ENCODE data around the gene COL19A1. TPM values are rescaled to one million over a fixed set of nuclear protein-coding genes. Genes with fewer than 3 reads are reported as not detected.
A peak's percentile ranks its signal among the peaks of the same experiment; 100 is the strongest.
"Not testable (repeated sequence)": the region's sequence is repeated elsewhere in the genome, so short reads cannot be mapped to it uniquely, and the experiment has no call there.

COL19A1 gene
- total RNA-seq, 1 experiment from 2014 or later = not detected

DNA sequence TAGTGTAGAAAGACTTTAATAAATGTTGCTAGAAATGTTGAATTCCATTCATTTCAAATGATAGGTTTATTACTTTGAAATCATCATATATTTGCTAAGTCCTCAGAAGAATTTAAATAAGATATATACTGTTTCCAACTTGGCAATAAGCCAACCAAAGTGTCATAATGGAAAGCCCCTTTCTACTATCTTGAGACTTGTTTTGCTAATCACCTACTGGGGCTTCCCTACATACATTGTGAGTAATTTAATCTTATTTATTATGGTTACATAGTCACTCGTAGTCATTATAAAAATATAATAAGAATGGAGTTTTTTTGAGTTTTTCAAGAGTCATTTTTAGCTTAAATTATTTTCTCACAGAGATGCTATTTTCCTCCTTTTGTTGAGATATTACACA is 20.7 kb downstream of the COL19A1 start:
- Histone ChIP-seq H3K9me3 (peaks cover 2% of the 10 kb centered on the region; the same call in 1 of the 2 replicates), H3K4me3 (no peak overlapping the region), H3K36me3 (no peaks in the 10 kb centered on the region), H3K27me3 (no peaks in the 10 kb centered on the region)
- DNase-seq = no peak

DNA sequence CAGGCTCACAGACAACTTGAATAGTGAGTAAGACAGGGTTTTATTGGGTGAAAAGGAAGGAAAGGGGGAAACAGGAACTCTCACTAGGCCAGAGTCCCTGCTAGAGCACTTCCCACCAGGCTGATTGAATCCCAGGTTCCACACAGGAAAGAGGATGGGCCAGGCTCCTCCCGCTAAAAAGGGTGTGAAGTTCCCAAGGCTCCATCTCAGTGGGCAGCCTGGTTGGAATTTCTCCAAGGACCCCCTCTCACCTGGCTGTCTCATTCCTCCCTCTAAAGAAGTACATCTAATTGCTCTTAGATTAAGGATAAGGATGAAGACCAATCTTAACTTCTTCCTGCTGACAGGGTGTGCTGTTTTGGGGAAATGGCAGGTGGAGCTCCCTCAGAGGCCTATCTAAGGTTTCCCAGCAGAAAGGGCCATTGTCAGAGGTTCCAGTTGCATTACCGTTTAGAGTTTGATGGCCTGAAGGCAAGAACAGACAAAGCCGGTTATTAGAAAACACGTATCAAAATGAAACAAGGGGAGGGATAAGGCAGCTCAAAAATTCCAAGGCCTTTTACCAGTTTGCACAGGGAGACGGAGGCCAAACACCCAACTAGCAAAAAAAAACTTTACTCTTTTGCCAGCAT is 21.5 kb downstream of the COL19A1 start:
- no peaks in the 10 kb centered on the region for H3K36me3 ChIP-seq
- peaks cover 2% of the 10 kb centered on the region; the same call in 1 of the 2 replicates for H3K9me3 ChIP-seq
- H3K4me3 ChIP-seq = no peak overlapping the region
- DNase-seq = no peak
- H3K27me3 ChIP-seq = no peaks in the 10 kb centered on the region

GRCh38 chr6:69888482-69889233 is 22.3 kb downstream of the COL19A1 start:
- no peak overlapping the region for H3K4me3 ChIP-seq
- no peaks in the 10 kb centered on the region for H3K36me3 ChIP-seq
- no peaks in the 10 kb centered on the region for H3K27me3 ChIP-seq
- DNase-seq = no peak
- peaks cover 2% of the 10 kb centered on the region; the same call in 1 of the 2 replicates for H3K9me3 ChIP-seq

GRCh38 chr6:69889234-69889974 is 23.0 kb downstream of the COL19A1 start:
- not testable (repeated sequence) for H3K9me3 ChIP-seq, H3K36me3 ChIP-seq, H3K4me3 ChIP-seq, DNase-seq, H3K27me3 ChIP-seq

DNA sequence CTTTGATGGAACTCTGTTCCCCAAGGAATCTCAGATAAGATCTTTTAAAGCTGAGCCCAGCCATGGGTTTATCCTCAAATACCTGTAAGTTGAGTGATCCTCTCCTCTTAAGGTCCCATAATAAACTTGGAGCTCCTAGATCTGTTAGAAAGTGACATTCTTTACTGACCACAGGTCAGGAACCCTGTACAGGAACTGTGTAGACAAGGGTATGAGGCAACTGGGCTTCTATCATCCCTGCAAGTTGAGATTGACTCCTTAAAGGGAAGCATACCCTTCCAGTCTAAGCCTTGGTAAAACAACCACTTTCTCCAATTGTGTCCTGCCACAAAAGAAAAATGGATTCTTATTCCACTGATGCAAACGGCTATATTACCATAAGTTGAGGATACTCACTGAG is 26.2 kb downstream of the COL19A1 start:
- not testable (repeated sequence) for H3K36me3 ChIP-seq, H3K4me3 ChIP-seq, H3K27me3 ChIP-seq, H3K9me3 ChIP-seq, DNase-seq

- H3K27me3 ChIP-seq, H3K36me3 ChIP-seq, DNase-seq, H3K9me3 ChIP-seq, H3K4me3 ChIP-seq: not testable (repeated sequence)
These were observed 26.9 kb downstream of the COL19A1 start for GRCh38 chr6:69893266-69893665.

DNA sequence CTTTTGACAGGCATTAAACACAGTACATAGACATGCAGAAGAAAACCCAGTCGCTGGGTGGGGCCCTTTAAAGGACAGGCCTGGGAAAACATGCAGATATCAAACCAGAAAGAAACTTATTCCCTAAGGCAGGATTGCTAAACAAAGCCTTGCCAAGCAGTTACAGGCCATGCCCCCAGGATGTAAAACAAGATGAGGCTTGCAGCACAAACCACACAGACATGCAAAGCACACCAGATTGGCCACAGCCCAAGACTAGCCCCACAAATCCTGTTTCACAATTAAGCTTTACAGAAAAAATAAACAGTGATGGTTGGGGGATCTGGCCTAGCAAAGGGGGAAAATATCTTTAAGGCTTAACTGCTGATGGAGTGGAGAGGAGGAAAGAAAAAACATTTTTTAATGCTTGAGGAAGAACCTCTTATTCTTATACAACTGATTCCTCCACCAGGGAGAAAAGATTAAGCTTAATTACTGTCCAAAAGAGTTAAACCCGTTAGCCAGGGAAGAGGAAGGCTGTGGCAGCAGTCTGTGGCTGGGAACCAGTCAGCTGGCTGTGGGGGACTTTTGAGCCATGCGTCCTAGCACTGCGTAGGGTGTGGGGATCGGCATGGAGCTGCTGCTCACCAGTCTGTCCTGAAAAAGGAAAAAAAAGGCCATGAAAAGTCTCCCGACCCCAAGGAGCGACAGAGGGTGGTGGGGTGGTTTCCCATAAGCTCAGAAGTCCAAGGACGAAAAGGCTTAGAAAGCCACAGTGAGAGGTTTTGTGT is 28.4 kb downstream of the COL19A1 start:
- Histone ChIP-seq H3K9me3 (no peaks in the 10 kb centered on the region), H3K36me3 (no peaks in the 10 kb centered on the region), H3K4me3 (no peak overlapping the region), H3K27me3 (no peaks in the 10 kb centered on the region)
- peak; percentile 68 for DNase-seq

DNA sequence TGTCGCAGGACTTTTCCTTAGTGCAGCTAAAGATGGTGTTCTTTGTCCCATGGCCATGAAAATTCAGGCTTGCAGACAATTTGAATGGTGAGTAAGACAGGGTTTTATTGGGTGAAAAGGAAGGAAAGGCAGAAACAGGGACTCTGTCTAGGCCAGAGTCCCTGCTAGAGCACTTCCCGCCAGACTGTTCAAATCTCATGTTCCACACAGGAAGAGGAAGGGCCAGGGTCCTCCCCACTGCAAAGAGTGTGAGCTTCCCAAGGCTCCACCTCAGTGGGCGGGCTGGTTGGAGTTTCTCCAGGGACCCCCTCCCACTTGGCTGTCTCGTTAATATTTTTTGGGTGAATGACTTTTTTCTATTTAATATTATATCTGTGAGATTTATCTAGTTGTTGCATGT is 29.0 kb downstream of the COL19A1 start:
- no peaks in the 10 kb centered on the region for H3K36me3 ChIP-seq
- no peaks in the 10 kb centered on the region for H3K27me3 ChIP-seq
- H3K9me3 ChIP-seq = no peaks in the 10 kb centered on the region
- H3K4me3 ChIP-seq = no peak overlapping the region
- DNase-seq = no peak

DNA sequence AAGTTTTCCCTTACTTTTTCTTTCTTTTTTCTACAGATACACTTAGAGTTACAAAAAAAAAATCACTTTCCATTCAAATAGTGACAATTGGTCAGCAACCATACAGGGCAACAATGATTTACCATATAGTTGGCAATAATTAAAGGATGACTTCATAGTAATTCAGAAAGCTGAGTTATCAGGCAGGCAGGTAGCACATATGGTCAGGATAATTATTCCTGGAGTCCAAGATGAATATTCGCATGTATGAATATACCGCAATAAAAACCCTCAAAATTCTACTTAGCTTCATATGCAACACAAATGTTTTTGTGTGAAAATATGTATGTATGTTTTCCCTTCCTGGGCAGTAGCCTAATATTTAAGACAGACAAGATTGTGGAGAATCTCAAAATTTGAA is 34.5 kb downstream of the COL19A1 start:
- no peak for DNase-seq
- Histone ChIP-seq H3K36me3 (no peaks in the 10 kb centered on the region), H3K9me3 (no peaks in the 10 kb centered on the region), H3K4me3 (no peak overlapping the region), H3K27me3 (no peaks in the 10 kb centered on the region)

DNA sequence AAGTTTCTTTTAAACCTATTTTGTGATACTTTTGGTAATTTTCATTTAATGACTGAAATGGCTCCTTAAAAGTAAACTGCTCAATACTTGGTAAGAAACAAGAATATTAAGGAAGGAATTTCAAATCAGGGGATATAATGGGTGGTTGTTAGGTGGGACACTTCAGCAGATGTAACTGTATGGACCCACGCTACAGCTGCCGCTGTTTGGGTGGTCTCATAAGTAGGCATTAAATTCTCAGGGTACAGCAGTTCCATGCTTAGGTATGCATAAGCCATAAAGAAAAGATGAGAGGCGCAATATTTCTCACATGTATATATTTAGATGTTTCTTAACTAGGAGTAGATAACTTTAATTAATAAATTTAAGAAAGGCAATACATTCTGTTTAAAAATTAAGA is 35.0 kb downstream of the COL19A1 start:
- Histone ChIP-seq H3K9me3 (no peaks in the 10 kb centered on the region), H3K27me3 (no peaks in the 10 kb centered on the region), H3K4me3 (no peak overlapping the region), H3K36me3 (no peaks in the 10 kb centered on the region)
- no peak for DNase-seq

DNA sequence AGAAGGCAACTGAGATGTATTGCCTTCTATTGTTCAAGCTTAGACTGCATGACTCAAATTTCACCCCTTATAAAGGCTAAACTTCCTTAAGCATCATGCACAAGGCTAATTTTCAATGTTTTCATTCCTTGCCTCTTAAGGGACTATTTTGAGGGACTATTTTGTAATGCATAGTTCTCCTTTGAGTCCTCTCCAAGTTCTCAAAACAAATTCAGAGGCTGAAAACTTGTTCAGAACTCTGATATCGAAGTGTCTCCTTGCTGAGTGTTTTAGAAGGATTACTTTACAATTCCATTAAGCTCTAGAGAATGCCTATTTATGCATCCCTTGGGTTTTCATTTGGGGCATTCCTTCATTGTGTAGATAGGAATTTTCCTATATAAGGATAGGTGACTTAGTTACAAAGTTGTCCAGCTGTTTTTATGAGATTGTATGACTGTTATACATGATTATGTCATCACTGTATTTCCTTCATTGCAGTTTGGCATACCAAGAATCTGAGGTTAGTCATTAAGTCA is 41.7 kb downstream of the COL19A1 start:
- no peaks in the 10 kb centered on the region for H3K36me3 ChIP-seq
- no peaks in the 10 kb centered on the region for H3K9me3 ChIP-seq
- H3K4me3 ChIP-seq = no peak overlapping the region
- DNase-seq = no peak
- H3K27me3 ChIP-seq = no peaks in the 10 kb centered on the region

- Histone ChIP-seq H3K36me3 (no peaks in the 10 kb centered on the region), H3K27me3 (no peaks in the 10 kb centered on the region), H3K9me3 (no peaks in the 10 kb centered on the region), H3K4me3 (no peak overlapping the region)
- no peak for DNase-seq
These were observed 47.0 kb downstream of the COL19A1 start for GRCh38 chr6:69913361-69913760.

DNA sequence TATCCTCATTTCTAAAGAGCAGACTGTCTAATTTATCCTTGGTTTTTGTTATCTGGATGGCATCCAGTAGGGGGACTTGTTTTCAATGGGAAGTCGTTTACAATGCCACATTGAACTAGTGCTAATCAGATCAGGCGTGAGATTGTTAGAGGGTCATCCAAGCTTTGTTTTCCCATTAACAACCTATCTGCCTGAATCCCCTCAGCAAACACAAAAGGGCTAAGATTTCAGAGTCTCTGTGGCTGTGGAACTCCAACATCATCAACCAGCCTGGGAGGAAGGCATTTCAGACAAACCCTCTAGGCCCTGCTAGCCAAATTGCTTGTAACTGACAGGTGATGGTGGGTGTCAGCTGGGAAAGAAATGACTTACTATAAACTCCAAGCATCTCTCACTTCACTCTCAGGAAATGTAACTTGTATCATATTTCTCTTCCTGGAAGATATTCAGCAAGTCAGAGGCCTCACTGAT is 47.7 kb downstream of the COL19A1 start:
- Histone ChIP-seq H3K4me3 (no peak overlapping the region), H3K36me3 (no peaks in the 10 kb centered on the region), H3K27me3 (no peaks in the 10 kb centered on the region), H3K9me3 (no peaks in the 10 kb centered on the region)
- no peak for DNase-seq

GRCh38 chr6:69915346-69915745 is 49.0 kb downstream of the COL19A1 start:
- H3K4me3 ChIP-seq = no peak overlapping the region
- H3K9me3 ChIP-seq = no peaks in the 10 kb centered on the region
- DNase-seq = no peak
- H3K27me3 ChIP-seq = no peaks in the 10 kb centered on the region
- H3K36me3 ChIP-seq = no peaks in the 10 kb centered on the region

- peak; percentile 57 for DNase-seq
- Histone ChIP-seq H3K9me3 (no peaks in the 10 kb centered on the region), H3K4me3 (no peak overlapping the region), H3K36me3 (no peaks in the 10 kb centered on the region), H3K27me3 (no peaks in the 10 kb centered on the region)
These were observed 51.5 kb downstream of the COL19A1 start for GRCh38 chr6:69917834-69918233.

DNA sequence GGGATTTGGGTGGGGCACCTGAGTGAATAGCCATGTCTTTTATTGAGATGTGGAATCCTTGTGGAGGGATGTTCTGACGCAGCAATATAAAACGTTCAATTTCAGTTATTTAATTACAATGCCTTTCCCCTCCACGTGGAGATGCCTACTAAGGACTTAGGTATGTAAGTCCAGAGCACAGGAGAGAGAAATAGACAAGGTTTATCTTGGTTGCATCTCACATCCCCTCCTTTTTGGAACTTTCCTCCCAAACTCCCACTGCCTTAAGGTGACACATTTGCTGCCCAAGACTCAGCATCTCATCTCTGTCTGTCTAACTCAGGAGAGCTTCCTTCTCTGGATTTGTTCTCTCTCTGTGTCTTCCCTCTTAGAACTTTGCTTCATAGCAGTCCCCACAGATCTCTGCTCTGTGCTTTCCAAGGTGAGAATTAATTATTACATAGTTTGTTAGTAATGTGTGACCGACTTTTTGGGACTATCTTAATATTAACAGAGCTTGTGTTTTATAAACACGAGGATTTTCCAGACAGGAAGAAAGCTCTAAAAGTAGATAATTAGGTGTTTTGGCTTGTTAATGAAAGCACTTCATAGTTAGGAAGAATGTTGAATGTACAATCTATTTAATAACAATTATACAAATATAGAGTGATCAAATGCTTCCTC is 52.6 kb downstream of the COL19A1 start:
- H3K27me3 ChIP-seq = no peaks in the 10 kb centered on the region
- H3K9me3 ChIP-seq = peaks cover 2% of the 10 kb centered on the region; the same call in 1 of the 2 replicates
- H3K4me3 ChIP-seq = no peak overlapping the region
- H3K36me3 ChIP-seq = no peaks in the 10 kb centered on the region
- DNase-seq = no peak
